Activated B cell treated with CpG ODN at 0.5 μM for 24 hours (primary cell): ENCODE results near the gene RGS18. TPM values are rescaled to one million over a fixed set of nuclear protein-coding genes. Genes with fewer than 3 reads are reported as not detected.

Experiments used
- total RNA-seq: library from RNA; stranded (reverse); gene quantifications from 2 replicates; pipeline ENCODE4 v1.2.3, GENCODE V29; 2022

Gene RGS18
- total RNA-seq, 1 donor from 2014 or later: not detected

Other genes starting within 250 kb of the RGS18 start
- not detected in 2 replicates for gene RGS21, start 158.5 kb downstream of the RGS18 start, total RNA-seq